Gastroesophageal sphincter (tissue), 4 donors: ENCODE results near the gene FAM136A. TPM values are rescaled to one million over a fixed set of nuclear protein-coding genes. Genes with fewer than 3 reads are reported as not detected.
"Not testable (repeated sequence)": the region's sequence is repeated elsewhere in the genome, so short reads cannot be mapped to it uniquely, and the experiment has no call there.

Experiments
- ATAC-seq: fragments of 150-250 bp; one replicate; pipeline ENCODE4 v1.9.1; 2016; ENCODE audit warnings: mild to moderate bottlenecking, moderate library complexity
- H3K27ac ChIP-seq, 4 donors: fragments of 200-600 bp; sonication (generic) in 3 of 4; 1 replicate in 3 of 4; 2 replicates in 1 of 4; pipeline ENCODE4 v1.5.1; 2016 to 2019
- H3K27me3 ChIP-seq: fragments of 200-600 bp; sonication (generic); one replicate; pipeline ENCODE4 v1.5.1; 2019
- H3K36me3 ChIP-seq, 2 donors: fragments of 200-600 bp; sonication (generic); one replicate each; pipeline ENCODE4 v1.5.1; 2019; ENCODE audit warnings: control low read depth in 1 of 2
- H3K4me1 ChIP-seq, 3 donors: fragments of 200-600 bp; sonication (generic); 1 replicate in 2 of 3; 2 replicates in 1 of 3; pipeline ENCODE4 v1.5.1; 2016 to 2019; ENCODE audit warnings: control low read depth in 2 of 3
- H3K4me3 ChIP-seq, 2 donors: fragments of 200-600 bp; sonication (generic); one replicate each; pipeline ENCODE4 v1.5.1; 2019; ENCODE audit warnings: mild to moderate bottlenecking in 1 of 2, moderate library complexity in 1 of 2
- H3K9me3 ChIP-seq, 3 donors: fragments of 200-600 bp; sonication (generic); one replicate each; pipeline ENCODE4 v1.5.1; 2017 to 2019; ENCODE audit warnings: control low read depth in 2 of 3
- EP300 ChIP-seq: sonication (generic); formaldehyde crosslinking; IDR thresholded peaks from one replicate; pipeline ENCODE4 v1.6.1; 2017; ENCODE audit warnings: antibody characterized with exemption, mild to moderate bottlenecking
- POLR2A ChIP-seq, 2 donors: fragments of 450-650 bp; IDR thresholded peaks; one replicate each; pipeline ENCODE4 v1.6.1; 2017; ENCODE audit warnings: antibody characterized with exemption in 2 of 2, mild to moderate bottlenecking in 2 of 2, moderate library complexity in 1 of 2
- POLR2AphosphoS5 ChIP-seq: sonication (generic); formaldehyde crosslinking; IDR thresholded peaks from one replicate; pipeline ENCODE4 v1.6.1; 2017; ENCODE audit warnings: antibody characterized with exemption
- WGBS, 2 donors: methylation state at CpG; one replicate each; pipeline ENCODE4 v1.1.5; 2018; ENCODE audit warnings: low coverage in 1 of 2; 5-methylcytosine and 5-hydroxymethylcytosine counted together
- total RNA-seq, 4 donors: library from RNA; depleted of rRNA; stranded (reverse); fragments of >200 nt; gene quantifications; one replicate each; pipeline ENCODE4 v1.1.0, GENCODE V29; 2016
- TF ChIP-seq, protein P1 (sequence below), 4 experiments: fragments of 200-600 bp in 2 of 4; fragments of 450-650 bp in 2 of 4; sonication (generic) in 1 of 4; IDR thresholded peaks; one replicate each; pipeline ENCODE4 v1.5.1; 2017 to 2019; ENCODE audit warnings: antibody characterized with exemption in 4 of 4, mild to moderate bottlenecking in 2 of 4, moderate library complexity in 2 of 4

The FAM136A gene
- total RNA-seq, 4 donors from 2014 or later, result 17.9 to 33.0 (median 27.0) TPM

- no peaks in the 10 kb centered on the region for H3K9me3 ChIP-seq
- peaks cover 4 to 97% of the 10 kb centered on the region in 2 donors for H3K36me3 ChIP-seq
- H3K27ac ChIP-seq, result no peak overlapping the region
- ATAC-seq, result no peak
- no peaks in the 10 kb centered on the region for H3K27me3 ChIP-seq
- 63 to 93% methylated on average over 2 of the region's 2 CpGs for WGBS, 2 donors
- no peak overlapping the region for H3K4me3 ChIP-seq
- peaks cover 0 to 9% (median 0%) of the 10 kb centered on the region in 3 donors for H3K4me1 ChIP-seq
- TF ChIP-seq POLR2AphosphoS5 (no peak), EP300 (no peak), POLR2A (IDR thresholded peaks at IDR 0.05) (no peak)
- TF ChIP-seq, protein P1, sequence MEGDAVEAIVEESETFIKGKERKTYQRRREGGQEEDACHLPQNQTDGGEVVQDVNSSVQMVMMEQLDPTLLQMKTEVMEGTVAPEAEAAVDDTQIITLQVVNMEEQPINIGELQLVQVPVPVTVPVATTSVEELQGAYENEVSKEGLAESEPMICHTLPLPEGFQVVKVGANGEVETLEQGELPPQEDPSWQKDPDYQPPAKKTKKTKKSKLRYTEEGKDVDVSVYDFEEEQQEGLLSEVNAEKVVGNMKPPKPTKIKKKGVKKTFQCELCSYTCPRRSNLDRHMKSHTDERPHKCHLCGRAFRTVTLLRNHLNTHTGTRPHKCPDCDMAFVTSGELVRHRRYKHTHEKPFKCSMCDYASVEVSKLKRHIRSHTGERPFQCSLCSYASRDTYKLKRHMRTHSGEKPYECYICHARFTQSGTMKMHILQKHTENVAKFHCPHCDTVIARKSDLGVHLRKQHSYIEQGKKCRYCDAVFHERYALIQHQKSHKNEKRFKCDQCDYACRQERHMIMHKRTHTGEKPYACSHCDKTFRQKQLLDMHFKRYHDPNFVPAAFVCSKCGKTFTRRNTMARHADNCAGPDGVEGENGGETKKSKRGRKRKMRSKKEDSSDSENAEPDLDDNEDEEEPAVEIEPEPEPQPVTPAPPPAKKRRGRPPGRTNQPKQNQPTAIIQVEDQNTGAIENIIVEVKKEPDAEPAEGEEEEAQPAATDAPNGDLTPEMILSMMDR (IDR thresholded peaks at IDR 0.05), result no peak
Observed at GRCh38 chr2:70280242-70280798, 21.5 kb downstream of the FAM136A start.

DNA sequence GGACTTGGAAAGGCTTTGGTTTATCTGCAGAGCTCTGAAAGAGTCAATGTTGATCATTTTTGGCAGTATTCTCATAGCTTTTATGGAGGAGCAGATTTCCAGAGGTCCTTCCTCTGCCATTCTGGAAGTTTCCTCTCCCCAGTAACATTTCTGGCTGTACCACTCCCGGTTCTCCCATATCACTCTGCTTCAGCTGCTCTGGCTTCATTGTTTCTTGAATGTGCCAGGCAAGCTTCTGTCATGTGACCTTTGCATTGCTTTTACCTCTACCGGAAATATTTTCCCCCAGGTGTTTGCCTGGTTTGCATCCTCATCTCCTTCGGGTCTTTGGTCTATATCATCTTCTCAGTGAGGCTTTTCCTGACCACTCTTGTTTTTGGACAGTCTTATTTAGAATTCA lies 31.5 kb downstream of the FAM136A start:
- TF ChIP-seq POLR2AphosphoS5 (no peak), POLR2A (IDR thresholded peaks at IDR 0.05) (no peak), EP300 (no peak)
- TF ChIP-seq, protein P1 (IDR thresholded peaks at IDR 0.05), result no peak
- H3K4me1 ChIP-seq, result peaks cover 0 to 9% (median 0%) of the 10 kb centered on the region in 3 donors
- no peak overlapping the region for H3K4me3 ChIP-seq
- WGBS, 2 donors, result 50 to 77% methylated on average over 2 to 3 of the region's 3 CpGs
- no peaks in the 10 kb centered on the region for H3K9me3 ChIP-seq
- ATAC-seq, result no peak
- H3K36me3 ChIP-seq, result peaks cover 2 to 46% of the 10 kb centered on the region in 2 donors
- no peaks in the 10 kb centered on the region for H3K27me3 ChIP-seq
- H3K27ac ChIP-seq, result no peak overlapping the region

- peaks cover 0 to 46% of the 10 kb centered on the region in 2 donors for H3K36me3 ChIP-seq
- ATAC-seq, H3K9me3 ChIP-seq, H3K27me3 ChIP-seq, H3K4me3 ChIP-seq, H3K27ac ChIP-seq: not testable (repeated sequence)
- WGBS, 2 donors, result 90 to 92% methylated on average over 7 to 15 of the region's 18 CpGs
- peaks cover 0 to 11% (median 0%) of the 10 kb centered on the region in 3 donors for H3K4me1 ChIP-seq
Observed at GRCh38 chr2:70269422-70270302, 32.2 kb downstream of the FAM136A start.

DNA sequence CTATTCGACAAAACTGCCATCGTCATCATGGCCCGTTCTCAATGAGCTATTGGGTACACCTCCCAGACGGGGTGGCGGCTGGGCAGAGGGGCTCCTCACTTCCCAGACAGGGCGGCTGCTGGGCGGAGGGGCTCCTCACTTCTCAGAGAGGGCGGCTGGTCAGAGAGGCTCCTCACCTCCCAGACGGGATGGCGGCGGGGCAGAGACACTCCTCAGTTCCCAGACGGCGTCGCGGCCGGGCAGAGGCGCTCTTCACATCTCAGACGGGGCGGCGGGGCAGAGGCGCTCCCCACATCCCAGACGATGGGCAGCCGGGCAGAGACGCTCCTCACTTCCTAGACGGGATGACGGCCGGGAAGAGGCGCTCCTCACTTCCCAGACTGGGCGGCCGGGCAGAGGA lies 34.9 kb downstream of the FAM136A start:
- H3K4me1 ChIP-seq, result peaks cover 0 to 32% (median 0%) of the 10 kb centered on the region in 3 donors
- H3K27ac ChIP-seq, H3K27me3 ChIP-seq, ATAC-seq, H3K4me3 ChIP-seq, H3K9me3 ChIP-seq: not testable (repeated sequence)
- H3K36me3 ChIP-seq, result peaks cover 0 to 65% of the 10 kb centered on the region in 2 donors
- no CpG with 5 or more reads among the region's 30 CpGs for WGBS, 2 donors

DNA sequence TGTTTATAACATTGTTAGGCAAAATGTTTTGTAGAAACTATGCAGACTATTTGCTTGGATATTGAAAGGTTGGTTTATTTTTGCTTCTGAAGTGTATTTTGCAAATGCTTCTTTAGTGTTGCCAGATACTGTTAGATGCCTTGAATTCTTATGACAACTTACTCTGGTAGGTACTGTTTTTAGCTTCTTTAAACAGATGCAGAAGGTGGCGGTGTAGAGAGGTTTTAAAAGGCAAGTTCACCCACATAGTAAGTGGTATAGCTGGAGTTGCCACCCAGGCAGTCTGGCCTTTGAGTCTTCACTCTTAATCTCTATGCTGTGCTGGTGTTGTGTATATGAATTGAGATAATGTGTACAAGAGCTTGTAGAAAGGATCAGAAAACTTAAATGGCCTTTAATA lies 40.4 kb downstream of the FAM136A start:
- WGBS, 2 donors, result 25 to 47% methylated on average over 1 of the region's 1 CpG
- Histone ChIP-seq H3K27me3 (no peaks in the 10 kb centered on the region), H3K27ac (peak overlapping the region in 3 of 4 donors; percentile 86 to 93 (median 93)), H3K4me3 (no peak overlapping the region), H3K9me3 (no peaks in the 10 kb centered on the region), H3K36me3 (peaks cover 0 to 44% of the 10 kb centered on the region in 2 donors), H3K4me1 (peaks cover 2 to 68% (median 12%) of the 10 kb centered on the region in 3 donors)
- ATAC-seq, result no peak
- TF ChIP-seq, protein P1 (IDR thresholded peaks at IDR 0.05), result no peak
- no peak for TF ChIP-seq EP300
- TF ChIP-seq POLR2A (IDR thresholded peaks at IDR 0.05), result no peak
- no peak for TF ChIP-seq POLR2AphosphoS5

- Histone ChIP-seq H3K9me3 (no peaks in the 10 kb centered on the region), H3K36me3 (peaks cover 0 to 14% of the 10 kb centered on the region in 2 donors), H3K4me1 (peaks cover 2 to 56% (median 12%) of the 10 kb centered on the region in 3 donors), H3K27me3 (no peaks in the 10 kb centered on the region), H3K4me3 (peak overlapping the region; percentile 65 to 95), H3K27ac (peak overlapping the region; percentile 51 to 93 (median 90))
- peak; percentile 48 for ATAC-seq
- TF ChIP-seq, protein P1 (IDR thresholded peaks at IDR 0.05), result no peak
- TF ChIP-seq POLR2A (IDR thresholded peaks at IDR 0.05), result no peak
- TF ChIP-seq POLR2AphosphoS5, result no peak
- no peak for TF ChIP-seq EP300
- WGBS, 2 donors, result 0% methylated on average over 3 of the region's 12 CpGs; no CpG with 5 or more reads in 1 of the 2 donors
Observed at GRCh38 chr2:70258532-70258875, 43.4 kb downstream of the FAM136A start.
